ELF-1 (cell line): ENCODE measurements around the gene CCDC134.
"Not testable (repeated sequence)": the region's sequence is repeated elsewhere in the genome, so short reads cannot be mapped to it uniquely, and the experiment has no call there.

Source experiments
- DNase-seq: peaks from one replicate; pipeline ENCODE4 v3.0.0-alpha.2; 2016; ENCODE audit warnings: low read depth, low spot score

The CCDC134 gene

DNA sequence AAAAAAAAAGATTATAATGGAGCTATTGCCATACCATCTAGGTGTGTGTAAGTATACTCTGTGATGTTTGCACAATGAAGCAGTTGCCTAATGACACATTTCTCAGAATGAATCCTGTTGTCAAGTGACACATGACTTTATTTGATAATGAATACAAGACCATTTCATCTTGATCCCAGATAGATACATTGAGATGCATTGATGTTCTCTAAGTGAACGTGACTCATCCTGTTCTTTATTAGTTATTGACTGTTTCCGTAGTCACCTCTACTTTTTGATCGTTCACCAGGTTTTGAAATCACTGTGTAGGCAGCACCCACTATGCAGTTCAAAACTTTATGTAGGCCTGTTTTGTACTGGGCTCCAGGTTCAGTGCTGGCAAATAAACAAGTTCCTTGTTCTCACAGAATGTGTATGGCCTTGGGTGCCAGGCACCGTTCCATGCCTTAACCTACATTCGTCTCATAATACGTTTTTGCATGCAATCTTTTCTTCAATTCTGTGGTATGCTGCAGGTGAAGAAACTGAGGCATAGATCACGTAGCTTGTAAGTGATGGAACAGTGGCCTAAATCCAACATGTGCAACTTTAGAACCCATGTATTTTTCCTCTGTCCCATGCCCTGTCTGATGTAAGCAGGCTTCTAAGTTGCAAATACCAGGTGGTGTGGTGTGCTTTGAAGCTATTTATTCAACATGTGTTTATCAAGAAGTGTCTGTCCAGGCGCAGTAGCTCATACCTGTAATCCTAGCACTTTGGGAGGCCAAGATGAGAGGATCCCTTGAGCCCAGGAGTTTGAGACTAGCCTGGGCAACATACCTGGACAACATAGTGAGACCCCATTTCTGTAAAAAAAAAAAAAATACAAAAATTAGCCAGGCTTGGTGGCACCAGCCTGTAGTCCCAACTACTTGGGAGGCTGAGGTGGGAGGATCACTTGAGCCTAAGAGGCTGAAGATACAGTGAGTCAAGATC lies 42.8 kb downstream of the CCDC134 start:
- DNase-seq, result no peak

DNA sequence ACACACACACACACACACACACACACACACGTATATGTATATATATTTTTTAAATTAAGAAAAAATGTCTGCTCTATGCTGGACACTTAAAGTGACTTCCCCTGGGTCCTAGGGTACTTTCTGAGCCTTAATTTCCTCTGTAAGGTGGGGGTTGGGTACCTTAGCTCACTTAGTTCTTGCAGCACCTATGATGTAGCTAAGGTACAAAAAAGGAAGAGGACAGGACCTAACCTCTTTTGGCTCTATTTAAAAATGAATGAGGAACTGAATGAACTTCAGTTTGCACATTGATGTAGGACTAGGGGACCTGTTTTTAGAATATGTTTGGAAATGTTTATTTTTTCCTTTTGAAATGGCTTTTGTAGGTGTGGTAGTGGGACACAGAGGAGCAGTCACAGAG lies 43.6 kb downstream of the CCDC134 start:
- DNase-seq, result no peak

DNA sequence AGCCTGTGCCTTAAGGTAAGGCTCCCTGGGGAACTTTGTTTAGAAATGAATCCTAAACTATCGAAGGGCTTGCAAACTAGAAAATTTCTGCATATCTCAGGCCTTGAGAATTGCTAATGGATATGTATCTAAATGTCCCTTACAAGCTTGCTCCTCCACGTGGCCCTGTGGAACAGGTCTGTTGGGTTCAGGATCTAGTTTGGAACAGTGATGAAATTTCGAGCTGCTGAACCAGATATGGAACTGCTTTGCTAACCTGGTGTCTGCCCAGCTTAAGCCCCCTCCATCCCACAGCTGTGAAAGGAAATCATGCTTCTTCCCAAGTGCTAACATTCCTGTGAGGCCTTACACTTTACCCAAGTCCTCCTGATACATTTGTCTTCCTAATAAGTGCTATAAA lies 44.0 kb downstream of the CCDC134 start:
- peak; percentile 60 for DNase-seq

DNA sequence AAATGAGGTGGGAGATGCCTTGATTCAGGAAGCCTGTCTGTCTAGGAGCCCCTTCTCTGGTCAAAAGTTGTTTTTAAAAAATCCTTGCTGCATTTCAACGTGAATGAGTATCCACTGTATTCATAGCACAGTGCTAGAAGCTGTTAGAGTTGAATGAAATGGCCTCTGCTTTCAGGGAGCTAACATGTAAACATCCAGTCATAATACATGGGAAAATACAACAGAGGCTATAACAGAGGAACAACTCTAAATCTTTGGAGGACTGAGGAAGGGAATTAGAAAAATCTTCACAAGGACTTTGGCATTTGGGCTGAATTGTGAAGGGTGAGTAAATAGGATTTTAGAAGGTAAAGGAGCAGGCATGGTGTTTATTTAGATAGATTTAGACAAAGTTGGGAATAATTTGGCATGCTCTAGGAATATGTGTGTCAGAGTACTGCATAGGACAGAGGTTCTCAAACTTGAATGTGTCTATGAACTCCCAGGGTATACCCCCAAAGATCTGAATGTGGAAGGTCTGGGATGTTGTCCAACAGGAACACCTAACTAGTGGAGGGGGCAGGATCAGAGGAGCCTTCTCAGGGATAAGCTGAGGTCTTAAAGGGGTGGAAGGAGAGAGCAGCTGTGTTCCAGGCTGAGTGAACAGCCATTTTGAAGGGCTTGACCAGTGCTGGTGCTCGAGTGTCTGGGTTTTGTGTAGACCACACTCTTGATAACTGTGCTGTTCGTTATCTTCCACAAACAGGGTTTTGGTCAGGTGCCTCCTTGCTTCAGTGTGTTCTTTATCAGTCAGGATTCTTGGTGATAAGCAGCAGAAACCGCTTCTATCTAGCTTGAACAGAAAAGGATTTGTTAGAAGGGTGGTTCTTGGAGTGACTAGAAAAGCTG lies 45.1 kb downstream of the CCDC134 start:
- DNase-seq, result no peak

DNA sequence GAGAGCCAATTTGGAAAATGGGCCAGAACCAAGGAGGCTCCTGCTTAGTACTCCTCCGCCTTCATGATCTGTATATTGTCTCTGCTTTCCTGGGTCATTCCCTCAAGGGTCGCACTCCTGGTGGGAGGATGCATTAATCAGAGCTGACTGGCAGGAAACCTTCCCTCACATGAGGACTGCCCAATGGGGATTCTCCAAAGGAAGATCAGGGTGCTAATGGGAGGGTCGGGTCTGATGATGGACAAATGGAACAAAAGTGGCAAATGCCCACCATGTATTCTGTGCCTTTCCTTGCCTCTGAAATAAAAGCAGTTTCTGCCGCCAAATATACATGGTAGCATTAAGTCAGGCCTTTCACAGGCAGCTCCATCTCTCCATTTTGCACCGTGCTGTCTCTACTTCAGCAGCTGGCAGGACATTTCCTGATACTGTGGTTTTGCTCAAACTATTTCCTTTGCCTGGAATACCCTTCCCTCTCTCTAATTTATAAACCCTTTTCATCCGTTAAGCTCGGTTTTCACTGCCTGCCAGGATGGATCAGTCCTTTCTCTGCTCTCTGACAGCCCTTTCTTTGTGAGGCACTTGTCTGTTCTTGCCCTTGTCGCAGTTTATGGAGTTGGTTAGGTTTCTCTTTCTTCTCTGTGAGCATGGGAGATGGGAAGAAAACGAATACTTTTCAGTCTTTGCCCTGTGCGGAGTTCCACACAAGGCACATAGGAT lies 45.9 kb downstream of the CCDC134 start:
- DNase-seq, result no peak

DNA sequence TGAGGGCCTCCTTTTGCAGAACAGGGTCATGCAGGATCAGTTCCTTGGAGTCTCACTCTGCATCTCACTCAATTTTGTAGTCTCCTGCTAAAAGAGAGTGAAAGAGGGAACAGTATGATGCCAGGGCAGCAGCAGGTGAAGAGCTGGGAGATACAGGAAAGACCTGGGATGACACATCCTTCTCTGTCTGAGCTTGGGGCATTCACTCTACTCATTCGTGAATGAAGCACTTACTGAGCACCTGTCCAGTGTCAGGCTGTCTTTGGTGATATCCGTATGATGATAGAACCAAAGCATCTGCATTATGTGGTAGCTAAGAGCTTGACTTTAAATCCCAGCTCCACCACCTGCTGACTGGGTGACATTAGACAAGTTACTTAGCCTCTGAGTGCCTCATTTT lies 46.8 kb downstream of the CCDC134 start:
- no peak for DNase-seq

DNA sequence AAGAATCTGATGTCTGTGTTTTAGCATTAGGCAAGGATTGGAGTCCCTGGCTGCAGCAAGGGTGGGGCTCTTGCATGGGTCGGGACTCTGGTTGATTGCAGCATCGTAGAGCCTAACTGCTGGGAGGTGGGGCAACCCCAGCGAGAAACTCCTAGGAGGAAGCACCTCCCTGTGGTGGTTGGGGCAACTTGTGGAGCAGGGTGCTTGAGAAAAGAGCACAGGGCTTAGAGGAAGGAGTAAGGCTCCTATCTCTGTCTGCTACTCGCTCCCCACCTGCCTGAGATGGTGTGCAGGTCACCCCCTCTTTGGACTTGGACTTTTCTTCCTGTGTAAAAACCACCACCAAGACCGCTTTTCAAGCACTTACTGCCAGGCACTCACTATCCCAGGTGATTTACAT lies 48.0 kb downstream of the CCDC134 start:
- peak; percentile 40 for DNase-seq

DNA sequence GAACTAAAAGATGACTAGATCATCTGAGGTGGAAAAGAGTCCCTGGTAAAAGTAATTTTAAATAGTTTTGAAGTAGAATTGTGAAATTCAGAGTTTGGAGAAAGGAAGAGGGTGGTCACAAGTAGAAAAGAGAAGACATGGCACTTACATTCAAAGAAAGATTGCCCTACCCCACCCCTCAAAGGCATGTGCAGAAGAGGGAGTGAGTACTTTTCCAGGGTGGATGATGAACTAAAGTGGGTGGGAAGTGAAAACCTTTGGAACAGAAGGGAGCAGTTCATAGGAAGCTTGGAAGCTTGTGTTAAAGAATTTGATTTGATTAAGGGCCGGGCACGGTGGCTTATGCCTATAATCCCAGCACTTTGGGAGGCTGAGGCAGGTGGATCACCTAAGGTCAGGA lies 56.0 kb downstream of the CCDC134 start:
- no peak for DNase-seq

DNA sequence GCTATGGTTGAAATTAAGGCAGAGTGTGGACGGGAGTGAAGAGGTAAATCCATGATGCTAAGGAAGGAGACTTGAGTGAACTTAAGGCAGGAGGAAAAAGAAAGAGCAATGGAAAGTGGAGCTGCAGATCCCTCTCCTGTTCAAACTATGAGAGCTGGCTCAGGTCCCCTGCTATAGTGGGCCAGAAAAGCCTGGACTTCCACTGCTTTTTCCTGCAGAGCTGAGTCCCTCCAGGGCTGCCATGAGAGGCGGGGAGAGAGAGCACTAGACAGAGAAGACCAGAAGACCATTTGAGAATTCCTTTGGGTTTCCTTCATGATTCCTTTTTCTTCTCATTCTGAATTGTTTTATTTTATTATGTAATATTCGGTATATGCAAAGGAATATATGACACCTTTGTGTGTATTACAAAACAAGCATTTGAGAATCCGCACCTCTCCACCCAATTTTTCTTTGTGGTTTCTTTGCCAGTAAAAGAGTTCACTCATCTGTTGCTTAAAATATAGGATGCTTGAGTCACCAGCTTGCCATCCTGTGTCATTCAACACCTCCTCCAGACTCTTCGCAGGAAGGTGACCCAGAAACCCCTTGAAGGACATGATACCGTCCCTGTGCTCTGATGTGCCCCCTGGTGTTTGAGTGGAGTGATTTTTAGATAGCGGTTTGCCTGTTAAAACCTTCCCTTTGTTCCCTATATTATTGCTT lies 56.8 kb downstream of the CCDC134 start:
- DNase-seq, result peak; percentile 70

DNA sequence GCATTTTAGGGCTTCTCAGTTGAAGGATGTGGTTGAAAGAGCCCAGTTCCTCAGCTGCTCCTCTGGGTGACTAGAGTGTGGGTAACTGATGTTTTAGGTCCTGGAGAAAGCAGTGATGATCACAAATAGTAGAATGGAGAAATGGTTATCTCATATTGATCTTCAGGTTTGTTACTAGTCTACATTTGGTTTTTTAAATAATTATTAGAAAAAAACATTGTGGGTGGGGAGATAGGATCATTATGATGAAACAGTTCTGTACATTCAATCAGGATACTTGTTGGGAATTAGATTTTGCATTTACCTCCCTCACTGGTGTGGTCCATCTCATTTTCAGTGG lies 57.4 kb downstream of the CCDC134 start:
- no peak for DNase-seq

DNA sequence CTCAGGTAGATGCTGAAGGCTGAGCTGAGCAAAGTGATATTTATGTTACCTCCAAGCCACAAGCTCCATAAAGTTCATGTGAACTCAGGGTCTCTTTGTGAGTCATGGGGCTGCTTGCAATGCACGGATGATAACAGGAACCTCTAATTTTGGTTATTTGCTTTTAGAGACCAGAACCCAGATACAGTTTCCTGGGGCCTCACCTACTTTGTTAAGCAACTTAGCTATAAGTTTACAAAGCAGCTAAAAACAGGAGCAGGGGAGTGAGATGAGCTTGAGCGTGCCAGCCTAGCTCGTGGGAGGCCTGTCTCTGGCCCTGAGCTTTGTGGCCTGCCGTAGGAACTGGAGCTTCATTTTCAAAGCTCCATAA lies 61.7 kb downstream of the CCDC134 start:
- no peak for DNase-seq

DNA sequence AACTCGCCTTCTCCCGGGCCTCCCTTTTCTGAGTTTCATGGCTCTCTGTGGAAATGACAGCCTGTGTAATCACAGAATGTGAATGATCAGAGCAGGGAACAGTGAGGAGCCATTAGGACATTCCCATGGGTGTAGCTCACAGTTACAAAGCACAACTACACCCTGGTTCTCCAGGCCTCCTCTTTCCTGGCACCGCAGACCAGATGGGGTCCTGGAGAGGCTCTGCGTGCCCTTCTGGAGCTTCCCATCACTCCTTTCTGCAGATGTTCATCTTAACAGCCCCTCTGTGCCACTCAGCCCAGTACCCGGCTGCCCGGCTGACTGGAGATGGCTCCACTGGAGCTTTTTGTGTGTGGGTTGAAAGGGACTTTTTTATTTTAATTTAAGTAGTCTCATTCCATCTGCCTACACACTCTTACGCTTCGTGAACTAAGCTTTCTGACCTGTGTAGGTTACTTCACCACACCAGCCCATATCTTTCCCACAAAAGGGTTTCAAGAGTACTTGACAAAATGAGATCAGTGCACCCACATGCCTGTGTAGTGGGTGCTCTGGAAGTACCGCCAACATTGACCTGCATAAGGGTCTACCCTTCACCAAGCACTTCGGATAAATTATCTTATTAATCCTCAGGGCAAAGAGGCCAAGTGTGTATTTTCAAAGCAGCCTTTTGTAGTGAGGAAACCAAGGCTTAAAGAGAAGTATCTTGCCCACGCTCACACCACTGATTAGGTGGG lies 62.2 kb downstream of the CCDC134 start:
- DNase-seq, result no peak

DNA sequence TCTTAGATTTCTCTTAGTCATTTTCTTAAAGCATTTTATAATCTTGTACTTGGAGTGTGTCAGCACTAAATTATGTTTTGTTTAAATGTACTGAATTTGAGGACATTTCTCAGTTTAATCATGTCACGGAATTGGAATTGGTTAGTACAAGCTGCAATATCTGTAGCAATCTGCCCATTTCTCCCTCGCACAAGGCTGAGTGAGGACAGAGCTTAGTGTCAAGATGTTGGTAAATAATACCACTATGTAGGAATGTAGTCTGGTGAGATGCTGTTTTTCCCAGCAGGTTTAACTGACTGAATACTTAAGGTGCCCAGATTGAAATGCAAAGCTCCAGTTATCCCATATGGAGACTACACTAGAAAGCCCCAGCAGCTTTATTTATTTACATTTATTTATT lies 63.0 kb downstream of the CCDC134 start:
- no peak for DNase-seq

DNA sequence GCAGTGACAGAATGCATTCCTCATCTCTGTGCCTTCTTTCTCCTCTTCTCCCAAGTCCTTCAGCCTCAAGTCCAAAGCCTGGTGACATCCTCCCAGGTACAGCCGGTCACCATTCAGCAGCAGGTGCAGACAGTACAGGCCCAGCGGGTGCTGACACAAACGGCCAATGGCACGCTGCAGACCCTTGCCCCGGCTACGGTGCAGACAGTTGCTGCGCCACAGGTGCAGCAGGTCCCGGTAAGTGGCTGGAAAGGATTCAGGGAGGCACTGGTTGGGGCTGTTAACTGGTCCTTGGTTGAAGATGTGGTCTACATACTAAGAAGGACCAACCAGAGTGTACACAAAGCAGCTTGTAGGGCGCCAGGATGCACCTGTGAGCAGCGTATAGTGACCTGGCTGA lies 68.1 kb downstream of the CCDC134 start:
- no peak for DNase-seq

DNA sequence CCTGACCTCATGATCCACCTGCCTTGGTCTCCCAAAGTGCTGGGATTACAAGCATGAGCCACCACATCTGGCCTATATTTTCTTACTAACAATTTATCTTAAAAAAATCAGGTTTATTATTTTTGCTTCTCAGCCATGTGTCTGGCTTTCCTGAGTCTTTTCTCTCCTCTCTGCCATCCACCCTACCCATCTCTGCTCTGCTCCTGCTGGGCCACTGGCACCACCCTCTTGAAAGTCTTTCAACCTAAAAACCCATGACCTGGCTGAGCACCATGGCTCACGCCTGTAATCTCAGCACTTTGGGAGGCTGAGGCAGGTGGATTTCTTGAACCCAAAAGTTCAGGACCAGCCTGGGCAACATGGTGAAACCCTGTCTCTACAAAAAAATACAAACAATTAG lies 69.6 kb downstream of the CCDC134 start:
- not testable (repeated sequence) for DNase-seq

DNA sequence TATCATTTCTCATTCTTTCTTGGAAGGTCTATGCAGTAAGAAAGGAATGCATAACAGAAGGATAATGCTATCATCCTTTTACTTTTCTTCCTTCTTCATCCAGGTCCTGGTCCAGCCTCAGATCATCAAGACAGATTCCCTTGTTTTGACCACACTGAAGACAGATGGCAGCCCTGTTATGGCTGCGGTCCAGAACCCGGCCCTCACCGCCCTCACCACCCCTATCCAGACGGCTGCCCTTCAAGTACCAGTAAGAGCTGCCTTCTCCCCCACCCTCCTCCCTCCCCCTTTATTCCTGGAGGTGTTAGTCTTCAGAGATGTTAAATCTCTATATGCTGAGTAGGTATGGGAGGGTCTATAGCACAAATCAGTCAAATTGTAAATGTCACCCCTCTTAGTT lies 70.3 kb downstream of the CCDC134 start:
- no peak for DNase-seq

DNA sequence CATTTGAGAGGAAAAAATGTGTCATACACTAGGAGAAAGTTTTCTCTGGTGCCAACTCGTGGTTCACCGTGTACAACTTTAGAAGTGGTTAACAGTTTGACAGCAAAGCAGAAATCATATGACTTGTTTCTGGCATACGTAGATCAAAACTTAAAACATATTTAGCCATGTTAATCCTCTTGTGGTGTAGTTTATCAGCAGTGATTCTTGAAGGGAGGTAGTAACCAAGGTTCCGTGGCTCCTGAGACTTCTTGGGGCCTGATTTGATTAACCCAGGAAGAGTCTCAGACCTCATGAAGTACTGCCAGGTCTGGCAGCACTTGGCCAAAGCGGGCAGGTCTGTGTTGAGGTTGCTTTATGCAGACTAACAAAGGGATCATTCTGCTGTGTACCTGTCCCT lies 72.9 kb downstream of the CCDC134 start:
- no peak for DNase-seq

DNA sequence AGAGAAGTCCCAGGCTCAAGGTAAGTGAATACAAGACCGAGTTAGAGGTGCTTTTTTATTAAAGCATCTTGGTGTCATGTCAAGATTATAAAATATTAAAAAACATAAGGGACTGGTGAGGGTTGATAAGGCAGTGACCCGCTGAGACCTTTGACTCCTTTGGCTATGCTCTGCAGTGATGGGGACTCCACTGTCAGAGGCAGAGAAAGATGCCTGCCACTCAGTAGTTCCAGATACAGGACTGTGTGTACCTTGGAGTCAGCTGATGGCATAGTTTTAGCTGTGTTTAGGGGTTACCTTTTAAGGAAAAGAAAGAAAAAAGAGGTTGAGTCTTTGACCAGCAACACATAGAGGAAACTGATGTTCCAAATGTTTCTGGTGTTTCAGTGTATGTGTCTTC lies 73.6 kb downstream of the CCDC134 start:
- no peak for DNase-seq

DNA sequence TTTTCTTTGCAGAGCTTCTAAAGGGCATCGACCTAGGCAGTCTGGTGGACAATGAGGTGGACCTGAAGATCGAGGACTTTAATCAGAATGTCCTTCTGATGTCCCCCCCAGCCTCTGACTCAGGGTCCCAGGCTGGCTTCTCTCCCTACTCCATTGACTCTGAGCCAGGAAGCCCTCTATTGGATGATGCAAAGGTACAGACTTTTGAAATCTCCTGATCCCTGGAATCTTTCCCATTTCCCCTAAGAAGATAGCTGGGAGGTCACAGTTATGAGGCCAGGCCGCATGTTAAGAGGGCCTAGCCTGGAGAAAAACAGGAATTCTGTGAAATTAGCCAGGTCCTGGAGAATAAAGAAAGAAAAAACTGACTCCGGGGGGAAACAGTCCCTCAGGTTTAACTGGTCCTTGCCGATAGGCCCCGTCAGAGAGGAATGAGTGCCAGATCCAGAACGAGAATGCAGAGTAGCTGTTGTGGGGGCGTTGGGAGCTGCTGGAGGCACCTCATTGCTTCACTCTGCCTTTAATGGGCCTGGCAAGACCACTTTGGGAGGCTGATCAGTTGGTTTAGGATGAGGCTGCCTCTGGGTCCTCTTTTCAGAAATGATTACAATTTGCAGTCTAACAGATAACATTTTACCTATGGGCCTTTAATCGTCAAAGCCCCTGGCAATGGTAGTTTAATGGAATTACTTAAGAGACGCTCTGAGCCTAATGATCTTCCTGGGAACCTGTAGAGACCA lies 75.2 kb downstream of the CCDC134 start:
- DNase-seq, result no peak
